ENCODE data around the gene TLR4. TPM values are rescaled to one million over a fixed set of nuclear protein-coding genes. Genes with fewer than 3 reads are reported as not detected.

TLR4 gene
- total RNA-seq, 1 experiment from 2014 or later = 0.12 TPM

GRCh38 chr9:117687532-117687931, 16.7 kb upstream of the TLR4 start:
- DNase-seq = no peak
- Mint-ChIP-seq H3K9me3 (ENCODE audit: low read depth, unreplicated experiment) (peaks cover 12% of the 10 kb centered on the region), H3K27me3 (ENCODE audit: unreplicated experiment) (no peaks in the 10 kb centered on the region), H3K27ac (ENCODE audit: unreplicated experiment) (no peak overlapping the region), H3K36me3 (ENCODE audit: insufficient read depth, unreplicated experiment) (no peaks in the 10 kb centered on the region), H3K4me1 (ENCODE audit: low read depth, unreplicated experiment) (no peaks in the 10 kb centered on the region), H3K4me3 (ENCODE audit: low read depth, unreplicated experiment) (no peak overlapping the region)
- CTCF ChIA-PET = no interaction called here
- no TSS peak for BruUV-seq (replicated peaks)
- TF ChIP-seq, protein P1, sequence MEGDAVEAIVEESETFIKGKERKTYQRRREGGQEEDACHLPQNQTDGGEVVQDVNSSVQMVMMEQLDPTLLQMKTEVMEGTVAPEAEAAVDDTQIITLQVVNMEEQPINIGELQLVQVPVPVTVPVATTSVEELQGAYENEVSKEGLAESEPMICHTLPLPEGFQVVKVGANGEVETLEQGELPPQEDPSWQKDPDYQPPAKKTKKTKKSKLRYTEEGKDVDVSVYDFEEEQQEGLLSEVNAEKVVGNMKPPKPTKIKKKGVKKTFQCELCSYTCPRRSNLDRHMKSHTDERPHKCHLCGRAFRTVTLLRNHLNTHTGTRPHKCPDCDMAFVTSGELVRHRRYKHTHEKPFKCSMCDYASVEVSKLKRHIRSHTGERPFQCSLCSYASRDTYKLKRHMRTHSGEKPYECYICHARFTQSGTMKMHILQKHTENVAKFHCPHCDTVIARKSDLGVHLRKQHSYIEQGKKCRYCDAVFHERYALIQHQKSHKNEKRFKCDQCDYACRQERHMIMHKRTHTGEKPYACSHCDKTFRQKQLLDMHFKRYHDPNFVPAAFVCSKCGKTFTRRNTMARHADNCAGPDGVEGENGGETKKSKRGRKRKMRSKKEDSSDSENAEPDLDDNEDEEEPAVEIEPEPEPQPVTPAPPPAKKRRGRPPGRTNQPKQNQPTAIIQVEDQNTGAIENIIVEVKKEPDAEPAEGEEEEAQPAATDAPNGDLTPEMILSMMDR (IDR thresholded peaks at IDR 0.05; ENCODE audit: unreplicated experiment) = no peak
- intact Hi-C loops (cut with micrococcal nuclease; ENCODE audit: unreplicated experiment) = no loop called here

- peaks cover 16% of the 10 kb centered on the region for H3K9me3 Mint-ChIP-seq (ENCODE audit: low read depth, unreplicated experiment)
- intact Hi-C loops (cut with micrococcal nuclease; ENCODE audit: unreplicated experiment) = no loop called here
- TF ChIP-seq, protein P1 (IDR thresholded peaks at IDR 0.05; ENCODE audit: unreplicated experiment) = no peak
- no peak for DNase-seq
- no peaks in the 10 kb centered on the region for H3K27me3 Mint-ChIP-seq (ENCODE audit: unreplicated experiment)
- no TSS peak for BruUV-seq (replicated peaks)
- no peak overlapping the region for H3K27ac Mint-ChIP-seq (ENCODE audit: unreplicated experiment)
- H3K36me3 Mint-ChIP-seq (ENCODE audit: insufficient read depth, unreplicated experiment) = no peaks in the 10 kb centered on the region
- CTCF ChIA-PET = no interaction called here
- H3K4me3 Mint-ChIP-seq (ENCODE audit: low read depth, unreplicated experiment) = no peak overlapping the region
- H3K4me1 Mint-ChIP-seq (ENCODE audit: low read depth, unreplicated experiment) = no peaks in the 10 kb centered on the region
Measured at GRCh38 chr9:117691367-117691766, 12.8 kb upstream of the TLR4 start.

DNA sequence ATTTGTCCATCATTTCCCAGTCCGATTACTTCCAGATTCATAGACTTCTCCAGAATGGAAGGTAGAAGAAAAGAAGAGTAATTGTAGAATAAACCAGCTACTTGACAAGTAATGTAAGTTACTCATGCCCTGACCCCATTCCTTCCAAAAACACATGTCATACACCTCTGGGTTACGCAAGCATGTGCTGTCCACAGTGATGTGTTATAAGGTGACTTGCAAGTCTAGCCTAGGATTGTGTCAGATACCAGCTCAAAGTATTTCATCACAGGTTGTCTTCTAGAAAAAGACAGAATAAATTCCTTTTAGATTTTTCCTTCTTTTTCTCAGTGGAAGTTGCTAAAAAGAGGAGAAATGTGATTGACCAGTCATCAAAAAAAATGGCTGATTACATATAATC, 8.0 kb upstream of the TLR4 start:
- TF ChIP-seq, protein P1 (IDR thresholded peaks at IDR 0.05; ENCODE audit: unreplicated experiment) = no peak
- BruUV-seq (replicated peaks) = no TSS peak
- Mint-ChIP-seq H3K4me3 (ENCODE audit: low read depth, unreplicated experiment) (no peak overlapping the region), H3K4me1 (ENCODE audit: low read depth, unreplicated experiment) (no peaks in the 10 kb centered on the region), H3K27ac (ENCODE audit: unreplicated experiment) (no peak overlapping the region), H3K36me3 (ENCODE audit: insufficient read depth, unreplicated experiment) (no peaks in the 10 kb centered on the region), H3K27me3 (ENCODE audit: unreplicated experiment) (no peaks in the 10 kb centered on the region), H3K9me3 (ENCODE audit: low read depth, unreplicated experiment) (peaks cover 7% of the 10 kb centered on the region)
- CTCF ChIA-PET = no interaction called here
- intact Hi-C loops (cut with micrococcal nuclease; ENCODE audit: unreplicated experiment) = no loop called here
- no peak for DNase-seq

DNA sequence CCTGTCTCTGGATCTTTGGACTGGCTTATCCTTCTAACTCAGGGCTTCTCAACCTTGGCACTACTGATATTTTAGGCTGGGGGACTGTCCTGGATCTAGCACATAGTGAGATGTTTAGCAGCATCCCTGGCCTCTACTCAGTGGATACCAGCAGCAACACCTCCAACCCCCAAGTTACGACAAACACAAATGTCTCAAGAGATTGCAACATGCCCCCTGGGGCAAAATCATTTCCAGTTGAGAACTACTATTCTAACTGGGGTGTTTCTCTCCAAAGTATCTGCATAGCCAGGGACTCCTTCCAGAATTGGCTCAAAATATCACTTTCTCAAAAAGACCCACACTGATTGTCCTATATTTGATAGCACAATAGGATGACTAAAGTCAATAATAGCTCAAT, 7.2 kb upstream of the TLR4 start:
- Mint-ChIP-seq H3K27me3 (ENCODE audit: unreplicated experiment) (no peaks in the 10 kb centered on the region), H3K4me1 (ENCODE audit: low read depth, unreplicated experiment) (no peaks in the 10 kb centered on the region), H3K27ac (ENCODE audit: unreplicated experiment) (no peak overlapping the region), H3K9me3 (ENCODE audit: low read depth, unreplicated experiment) (peaks cover 7% of the 10 kb centered on the region), H3K4me3 (ENCODE audit: low read depth, unreplicated experiment) (no peak overlapping the region), H3K36me3 (ENCODE audit: insufficient read depth, unreplicated experiment) (no peaks in the 10 kb centered on the region)
- no peak for DNase-seq
- CTCF ChIA-PET = no interaction called here
- intact Hi-C loops (cut with micrococcal nuclease; ENCODE audit: unreplicated experiment) = no loop called here
- TF ChIP-seq, protein P1 (IDR thresholded peaks at IDR 0.05; ENCODE audit: unreplicated experiment) = no peak
- BruUV-seq (replicated peaks) = no TSS peak

- BruUV-seq (replicated peaks) = no TSS peak
- Mint-ChIP-seq H3K27ac (ENCODE audit: unreplicated experiment) (no peak overlapping the region), H3K4me3 (ENCODE audit: low read depth, unreplicated experiment) (no peak overlapping the region), H3K9me3 (ENCODE audit: low read depth, unreplicated experiment) (no peaks in the 10 kb centered on the region), H3K4me1 (ENCODE audit: low read depth, unreplicated experiment) (no peaks in the 10 kb centered on the region), H3K27me3 (ENCODE audit: unreplicated experiment) (no peaks in the 10 kb centered on the region), H3K36me3 (ENCODE audit: insufficient read depth, unreplicated experiment) (no peaks in the 10 kb centered on the region)
- TF ChIP-seq, protein P1 (IDR thresholded peaks at IDR 0.05; ENCODE audit: unreplicated experiment) = no peak
- no peak for DNase-seq
- CTCF ChIA-PET = no interaction called here
- intact Hi-C loops (cut with micrococcal nuclease; ENCODE audit: unreplicated experiment) = no loop called here
Measured at GRCh38 chr9:117703537-117703936, 666 bp upstream of the TLR4 start.
